SK-N-SH (cell line): Measurements from ENCODE around the gene RAB3IL1. TPM values are rescaled to one million over a fixed set of nuclear protein-coding genes. Genes with fewer than 3 reads are reported as not detected.

Experiments used
- CTCF ChIA-PET: fragments of 300-600, 350-600 bp; formaldehyde crosslinking; extraction: SDS; loops from one replicate; lab custom pipeline; 2021; lab: Yijun Ruan, JAX
- POLR2A ChIA-PET: fragments of 350-600 bp; sonication (Branson Sonifier 250); formaldehyde crosslinking; extraction: SDS; loops from one replicate; lab custom pipeline; 2020; ENCODE audit warnings: antibody characterized with exemption, inconsistent platforms; lab: Yijun Ruan, JAX
- DNase-seq: peaks from one replicate; pipeline ENCODE4 v3.0.0; 2012
- H2AFZ ChIP-seq: fragments of 200-600 bp; sonication (generic); 2 replicates; pipeline ENCODE4 v1.8.1; 2016; ENCODE audit warnings: antibody characterized with exemption, mild to moderate bottlenecking, low read depth
- H3F3A ChIP-seq: fragments of 200-600 bp; sonication (generic); replicated peaks from 2 replicates; pipeline ENCODE3; 2016; ENCODE audit warnings: antibody characterized with exemption, mild to moderate bottlenecking; ENCODE audit not compliant: insufficient read depth
- H3K27ac ChIP-seq, 2 experiments: fragments of 200-500 bp in 1 of 2; fragments of 200-600 bp in 1 of 2; sonication (Bioruptor generic) in 1 of 2; sonication (generic), shearing (Covaris generic) in 1 of 2; 2 replicates each; pipeline versions ENCODE4 v1.5.1 to v1.6.1; 2014 to 2016; ENCODE audit warnings: low read depth in 2 of 2, inconsistent platforms in 1 of 2, low read length in 1 of 2, mild to moderate bottlenecking in 1 of 2, mixed read lengths in 1 of 2
- H3K27me3 ChIP-seq: fragments of 200-600 bp; sonication (generic), shearing (Covaris generic); 2 replicates; pipeline ENCODE4 v1.6.1; 2016; ENCODE audit warnings: mixed run types; ENCODE audit not compliant: insufficient read depth
- H3K36me3 ChIP-seq, 2 experiments: fragments of 200-500 bp in 1 of 2; fragments of 200-600 bp in 1 of 2; sonication (Bioruptor generic) in 1 of 2; sonication (generic) in 1 of 2; replicated peaks in 1 of 2; 2 replicates each; pipeline versions ENCODE3 to v1.5.1; 2014 to 2016; ENCODE audit warnings: low read length in 1 of 2, mild to moderate bottlenecking in 1 of 2; ENCODE audit not compliant: insufficient read depth in 2 of 2, control insufficient read depth in 1 of 2
- H3K4me1 ChIP-seq, 2 experiments: fragments of 200-500 bp in 1 of 2; fragments of 200-600 bp in 1 of 2; sonication (Bioruptor generic) in 1 of 2; sonication (generic), shearing (Covaris generic) in 1 of 2; 2 replicates each; pipeline versions ENCODE4 v1.5.1 to v1.6.1; 2014 to 2016; ENCODE audit warnings: low read depth in 1 of 2, low read length in 1 of 2, mixed run types in 1 of 2; ENCODE audit not compliant: insufficient read depth in 2 of 2, control insufficient read depth in 1 of 2
- H3K4me2 ChIP-seq: fragments of 200-600 bp; sonication (generic), shearing (Covaris generic); 2 replicates; pipeline ENCODE4 v1.6.1; 2017; ENCODE audit warnings: mixed run types
- H3K4me3 ChIP-seq, 2 experiments: fragments of 200-500 bp in 1 of 2; fragments of 200-600 bp in 1 of 2; sonication (Bioruptor generic) in 1 of 2; sonication (generic), shearing (Covaris generic) in 1 of 2; 2 replicates each; pipeline versions ENCODE4 v1.5.1 to v1.8.1; 2014 to 2016; ENCODE audit warnings: low read depth in 2 of 2, inconsistent platforms in 1 of 2, low read length in 1 of 2, mild to moderate bottlenecking in 1 of 2, mixed read lengths in 1 of 2, moderate library complexity in 1 of 2
- H3K79me2 ChIP-seq: fragments of 200-600 bp; sonication (generic); 2 replicates; pipeline ENCODE4 v1.8.1; 2017; ENCODE audit warnings: mild to moderate bottlenecking; ENCODE audit not compliant: insufficient read depth
- H3K9ac ChIP-seq: fragments of 200-600 bp; sonication (generic); 2 replicates; pipeline ENCODE4 v1.6.1; 2017; ENCODE audit warnings: mixed run types
- H3K9me2 ChIP-seq: fragments of 200-600 bp; sonication (generic); 2 replicates; pipeline ENCODE4 v1.6.1; 2017; ENCODE audit warnings: mixed run types
- H3K9me3 ChIP-seq: fragments of 200-600 bp; sonication (generic); 2 replicates; pipeline ENCODE4 v1.6.1; 2017; ENCODE audit warnings: mixed run types, mild to moderate bottlenecking, moderate library complexity
- H4K20me1 ChIP-seq: fragments of 200-600 bp; sonication (generic); 2 replicates; pipeline ENCODE4 v1.6.1; 2017; ENCODE audit warnings: mild to moderate bottlenecking, mixed run types; ENCODE audit not compliant: insufficient read depth
- FOSL2 ChIP-seq: IDR thresholded peaks from 2 replicates; pipeline ENCODE4 v1.4.0; 2012; ENCODE audit warnings: low read depth, mild to moderate bottlenecking, moderate library complexity, borderline replicate concordance
- PBX3 ChIP-seq: IDR thresholded peaks from 2 replicates; pipeline ENCODE4; 2012
- RAD21 ChIP-seq: IDR thresholded peaks from 2 replicates; pipeline ENCODE4 v1.6.1; 2012; ENCODE audit warnings: mild to moderate bottlenecking, low read length
- TAF1 ChIP-seq: IDR thresholded peaks from 2 replicates; pipeline ENCODE4 v1.6.1; 2012; ENCODE audit warnings: low read depth, mild to moderate bottlenecking, low read length, moderate library complexity, borderline replicate concordance
- USF1 ChIP-seq: IDR thresholded peaks from 2 replicates; pipeline ENCODE4 v1.4.0; 2012; ENCODE audit warnings: low read depth, borderline replicate concordance
- WGBS: methylation state at CpG from one replicate; pipeline ENCODE4 v1.1.6; 2017; ENCODE audit warnings: low lambda C conversion rate; 5-methylcytosine and 5-hydroxymethylcytosine counted together
- polyA plus RNA-seq, 3 experiments: library from polyadenylated mRNA; depleted of rRNA; stranded (reverse); fragments of >200 nt; gene quantifications; 2 replicates each; pipeline ENCODE4 v1.2.3, GENCODE V29; 2012

Gene RAB3IL1
- polyA plus RNA-seq, 1 of the 3 experiments (the other 2 are of a cell fraction), result 10.2 TPM

GRCh38 chr11:61863548-61864081 is 53.8 kb downstream of the RAB3IL1 start (continued):
- TF ChIP-seq PBX3, result no peak
- TF ChIP-seq RAD21, result no peak

- no peak overlapping the region for H3K4me3 ChIP-seq
- ChIA-PET POLR2A (no interaction called here), CTCF (interaction anchor here (0.6 to 1.7 kb wide), 4 partner anchors 9 to 86 kb away, joined by 3 to 5 read pairs (median 4); partner anchors contain the start of gene FADS3)
- H3K27me3 ChIP-seq, result no peaks in the 10 kb centered on the region
- no peaks in the 10 kb centered on the region for H4K20me1 ChIP-seq
- no peak overlapping the region for H2AFZ ChIP-seq
- no peaks in the 10 kb centered on the region for H3K79me2 ChIP-seq
- H3F3A ChIP-seq, result no peaks in the 10 kb centered on the region
- no peak overlapping the region for H3K9ac ChIP-seq
- DNase-seq, result no peak
- H3K36me3 ChIP-seq, result peaks cover 12 to 20% of the 10 kb centered on the region in 2 experiments
- 91% methylated on average over 5 of the region's 18 CpGs for WGBS
- H3K4me2 ChIP-seq, result no peak overlapping the region
- no peak for TF ChIP-seq USF1
- no peak for TF ChIP-seq FOSL2
- H3K27ac ChIP-seq, result no peak overlapping the region
- no peaks in the 10 kb centered on the region for H3K9me2 ChIP-seq
- no peaks in the 10 kb centered on the region for H3K9me3 ChIP-seq
- no peaks in the 10 kb centered on the region for H3K4me1 ChIP-seq
Measured at GRCh38 chr11:61862714-61863547, 54.4 kb downstream of the RAB3IL1 start.

- Histone ChIP-seq H3K4me2 (no peak overlapping the region), H3F3A (no peaks in the 10 kb centered on the region), H3K4me3 (no peak overlapping the region), H2AFZ (no peak overlapping the region), H3K9me2 (no peaks in the 10 kb centered on the region), H4K20me1 (no peaks in the 10 kb centered on the region), H3K27me3 (no peaks in the 10 kb centered on the region), H3K36me3 (peaks cover 12 to 29% of the 10 kb centered on the region in 2 experiments), H3K4me1 (no peaks in the 10 kb centered on the region), H3K27ac (no peak overlapping the region), H3K9me3 (no peaks in the 10 kb centered on the region), H3K79me2 (no peaks in the 10 kb centered on the region), H3K9ac (no peak overlapping the region)
- POLR2A ChIA-PET, result no interaction called here
- no peak for DNase-seq
- CTCF ChIA-PET, result interaction anchor here (1.0 to 1.6 kb wide), 2 partner anchors 36 to 87 kb away, joined by 3 to 4 read pairs; no protein-coding TSS in a partner anchor
- WGBS, result 86% methylated on average over 9 of the region's 9 CpGs
- TF ChIP-seq TAF1, result no peak
Measured at GRCh38 chr11:61861634-61862033, 55.7 kb downstream of the RAB3IL1 start.
